HepG2 (cell line): ENCODE results near the gene HDGFL2. TPM values are rescaled to one million over a fixed set of nuclear protein-coding genes. Genes with fewer than 3 reads are reported as not detected.

Experiments
- ARHGAP35 ChIP-seq: sonication (generic); formaldehyde crosslinking; IDR thresholded peaks from 2 replicates; pipeline ENCODE4 v1.9.0; 2022; ENCODE audit warnings: mild to moderate bottlenecking, inconsistent platforms, moderate library complexity, missing genetic modification reagents, borderline replicate concordance
- CBX5 ChIP-seq: sonication (generic); formaldehyde crosslinking; IDR thresholded peaks from 2 replicates; pipeline ENCODE4 v1.4.0; 2020; ENCODE audit warnings: missing genetic modification reagents, borderline replicate concordance
- HNF4A ChIP-seq: sonication (generic); formaldehyde crosslinking; IDR thresholded peaks from 2 replicates; pipeline ENCODE4 v1.4.0; 2020; ENCODE audit warnings: missing genetic modification reagents
- HOXD1 ChIP-seq: sonication (generic); formaldehyde crosslinking; IDR thresholded peaks from 2 replicates; pipeline ENCODE4 v1.5.0; 2020; ENCODE audit warnings: missing genetic modification reagents
- MLLT10 ChIP-seq: sonication (generic); formaldehyde crosslinking; IDR thresholded peaks from 2 replicates; pipeline ENCODE4 v1.4.0; 2020; ENCODE audit warnings: missing genetic modification reagents
- NPAS2 ChIP-seq: sonication (generic); formaldehyde crosslinking; IDR thresholded peaks from 2 replicates; pipeline ENCODE4 v1.8.0; 2022; ENCODE audit warnings: mild to moderate bottlenecking, missing genetic modification reagents, borderline replicate concordance
- RORA ChIP-seq: sonication (generic); formaldehyde crosslinking; IDR thresholded peaks from 2 replicates; pipeline ENCODE4 v1.5.0; 2020; ENCODE audit warnings: mild to moderate bottlenecking, missing genetic modification reagents, moderate library complexity
- SP1 ChIP-seq, 2 experiments: fragments of 450-650 bp in 1 of 2; sonication (generic) in 1 of 2; formaldehyde crosslinking in 1 of 2; IDR thresholded peaks; 2 replicates each; pipeline versions ENCODE4 v1.4.0 to v1.6.1; 2016 to 2020; ENCODE audit warnings: missing genetic modification reagents in 1 of 2
- SRF ChIP-seq: IDR thresholded peaks from 2 replicates; pipeline ENCODE4 v1.6.1; 2011; ENCODE audit warnings: mild to moderate bottlenecking, low read depth, low read length, moderate library complexity
- TFE3 ChIP-seq: IDR thresholded peaks from 2 replicates; pipeline ENCODE4 v1.6.1; 2016
- TIGD3 ChIP-seq: sonication (generic); formaldehyde crosslinking; IDR thresholded peaks from 2 replicates; pipeline ENCODE4 v1.5.1; 2020; ENCODE audit warnings: mild to moderate bottlenecking, missing genetic modification reagents, borderline replicate concordance
- ZBTB49 ChIP-seq: sonication (generic); formaldehyde crosslinking; IDR thresholded peaks from 2 replicates; pipeline ENCODE4 v1.4.0; 2020; ENCODE audit warnings: missing genetic modification reagents, borderline replicate concordance
- ZNF296 ChIP-seq: sonication (generic); formaldehyde crosslinking; conservative IDR thresholded peaks from 2 replicates; pipeline ENCODE4 v1.5.0; 2020; ENCODE audit warnings: mild to moderate bottlenecking, missing genetic modification reagents
- ZNF501 ChIP-seq: sonication (generic); formaldehyde crosslinking; IDR thresholded peaks from 2 replicates; pipeline ENCODE4 v1.5.1; 2020; ENCODE audit warnings: mild to moderate bottlenecking, moderate library complexity, missing genetic modification reagents
- ZNF883 ChIP-seq: sonication (generic); formaldehyde crosslinking; IDR thresholded peaks from 2 replicates; pipeline ENCODE4 v1.5.1; 2020; ENCODE audit warnings: mild to moderate bottlenecking, missing genetic modification reagents; ENCODE audit errors: not compliant biosample characterization
- polyA plus RNA-seq, 8 experiments: library from polyadenylated mRNA; depleted of rRNA in 3 of 8; stranded (reverse) in 7 of 8; unstranded in 1 of 8; fragments of >200 nt; fragmentation: Illumina TruSeq in 4 of 8; extraction: Trizol in 4 of 8; gene quantifications; 2 replicates each; pipeline versions ENCODE4 v1.2.1 to v1.2.3, GENCODE V29; 2011 to 2016; ENCODE audit warnings: low read depth in 4 of 8, missing spikeins in 1 of 8, mixed read lengths in 1 of 8; ENCODE audit not compliant: insufficient read depth in 1 of 8
- total RNA-seq, 5 experiments: library from RNA; depleted of rRNA; stranded (reverse); fragments of >200 nt; fragmentation: Illumina TruSeq; extraction: Trizol; gene quantifications; 2 replicates each; pipeline ENCODE4 v1.2.3, GENCODE V29; 2016; ENCODE audit warnings: low read depth in 1 of 5
- TF ChIP-seq, protein P1 (sequence below): sonication (generic); formaldehyde crosslinking; conservative IDR thresholded peaks from 2 replicates; pipeline ENCODE4 v1.8.0; 2022; ENCODE audit warnings: mild to moderate bottlenecking, moderate library complexity, missing genetic modification reagents
- TF ChIP-seq, protein P2 (sequence below): IDR thresholded peaks from 2 replicates; pipeline ENCODE4 v1.4.0; 2020; ENCODE audit warnings: mild to moderate bottlenecking, missing genetic modification reagents

HDGFL2 gene
- total and polyA plus RNA-seq, 2 of the 13 experiments (the other 11 are each of a cell fraction or from before 2014, with no cell fraction given) = 20.0 to 51.1 TPM

GRCh38 chr19:4518345-4519171, 46.5 kb downstream of the HDGFL2 start, which contains the start of gene PLIN4 (continued):
- TF ChIP-seq TIGD3 (CRISPR knock-in tag) (no peak), RORA (no peak), ZNF501 (no peak), SRF (no peak), TFE3 (CRISPR knock-in tag) (peak; percentile 74), HOXD1 (no peak), ZNF296 (CRISPR knock-in tag) (no peak), ZNF883 (CRISPR knock-in tag) (no peak), ARHGAP35 (CRISPR knock-in tag) (no peak; the same call in 1 of the 2 replicates), ZBTB49 (CRISPR knock-in tag) (no peak), CBX5 (CRISPR knock-in tag) (no peak; the same call in 1 of the 2 replicates), SP1 (IDR thresholded peaks at IDR 0.05) (no peak), SP1 (CRISPR knock-in tag; IDR thresholded peaks at IDR 0.05) (0 out of 2 replicates have a peak, but pooled peaks have one; percentile 16), NPAS2 (CRISPR knock-in tag) (no peak), HNF4A (CRISPR knock-in tag) (no peak), MLLT10 (CRISPR knock-in tag) (no peak)
- TF ChIP-seq, protein P1, sequence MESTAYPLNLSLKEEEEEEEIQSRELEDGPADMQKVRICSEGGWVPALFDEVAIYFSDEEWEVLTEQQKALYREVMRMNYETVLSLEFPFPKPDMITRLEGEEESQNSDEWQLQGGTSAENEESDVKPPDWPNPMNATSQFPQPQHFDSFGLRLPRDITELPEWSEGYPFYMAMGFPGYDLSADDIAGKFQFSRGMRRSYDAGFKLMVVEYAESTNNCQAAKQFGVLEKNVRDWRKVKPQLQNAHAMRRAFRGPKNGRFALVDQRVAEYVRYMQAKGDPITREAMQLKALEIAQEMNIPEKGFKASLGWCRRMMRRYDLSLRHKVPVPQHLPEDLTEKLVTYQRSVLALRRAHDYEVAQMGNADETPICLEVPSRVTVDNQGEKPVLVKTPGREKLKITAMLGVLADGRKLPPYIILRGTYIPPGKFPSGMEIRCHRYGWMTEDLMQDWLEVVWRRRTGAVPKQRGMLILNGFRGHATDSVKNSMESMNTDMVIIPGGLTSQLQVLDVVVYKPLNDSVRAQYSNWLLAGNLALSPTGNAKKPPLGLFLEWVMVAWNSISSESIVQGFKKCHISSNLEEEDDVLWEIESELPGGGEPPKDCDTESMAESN (CRISPR knock-in tag) = 0 out of 2 replicates have a peak, but pooled peaks have one; percentile 51
- TF ChIP-seq, protein P2, sequence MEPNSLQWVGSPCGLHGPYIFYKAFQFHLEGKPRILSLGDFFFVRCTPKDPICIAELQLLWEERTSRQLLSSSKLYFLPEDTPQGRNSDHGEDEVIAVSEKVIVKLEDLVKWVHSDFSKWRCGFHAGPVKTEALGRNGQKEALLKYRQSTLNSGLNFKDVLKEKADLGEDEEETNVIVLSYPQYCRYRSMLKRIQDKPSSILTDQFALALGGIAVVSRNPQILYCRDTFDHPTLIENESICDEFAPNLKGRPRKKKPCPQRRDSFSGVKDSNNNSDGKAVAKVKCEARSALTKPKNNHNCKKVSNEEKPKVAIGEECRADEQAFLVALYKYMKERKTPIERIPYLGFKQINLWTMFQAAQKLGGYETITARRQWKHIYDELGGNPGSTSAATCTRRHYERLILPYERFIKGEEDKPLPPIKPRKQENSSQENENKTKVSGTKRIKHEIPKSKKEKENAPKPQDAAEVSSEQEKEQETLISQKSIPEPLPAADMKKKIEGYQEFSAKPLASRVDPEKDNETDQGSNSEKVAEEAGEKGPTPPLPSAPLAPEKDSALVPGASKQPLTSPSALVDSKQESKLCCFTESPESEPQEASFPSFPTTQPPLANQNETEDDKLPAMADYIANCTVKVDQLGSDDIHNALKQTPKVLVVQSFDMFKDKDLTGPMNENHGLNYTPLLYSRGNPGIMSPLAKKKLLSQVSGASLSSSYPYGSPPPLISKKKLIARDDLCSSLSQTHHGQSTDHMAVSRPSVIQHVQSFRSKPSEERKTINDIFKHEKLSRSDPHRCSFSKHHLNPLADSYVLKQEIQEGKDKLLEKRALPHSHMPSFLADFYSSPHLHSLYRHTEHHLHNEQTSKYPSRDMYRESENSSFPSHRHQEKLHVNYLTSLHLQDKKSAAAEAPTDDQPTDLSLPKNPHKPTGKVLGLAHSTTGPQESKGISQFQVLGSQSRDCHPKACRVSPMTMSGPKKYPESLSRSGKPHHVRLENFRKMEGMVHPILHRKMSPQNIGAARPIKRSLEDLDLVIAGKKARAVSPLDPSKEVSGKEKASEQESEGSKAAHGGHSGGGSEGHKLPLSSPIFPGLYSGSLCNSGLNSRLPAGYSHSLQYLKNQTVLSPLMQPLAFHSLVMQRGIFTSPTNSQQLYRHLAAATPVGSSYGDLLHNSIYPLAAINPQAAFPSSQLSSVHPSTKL (CRISPR knock-in tag) = no peak; the same call in 1 of the 2 replicates
